SK-N-SH (cell line): ENCODE data around the gene WDR90. TPM values are rescaled to one million over a fixed set of nuclear protein-coding genes. Genes with fewer than 3 reads are reported as not detected.

Source experiments
- CTCF ChIA-PET: fragments of 300-600, 350-600 bp; formaldehyde crosslinking; extraction: SDS; loops from one replicate; lab custom pipeline; 2021; lab: Yijun Ruan, JAX
- POLR2A ChIA-PET: fragments of 350-600 bp; sonication (Branson Sonifier 250); formaldehyde crosslinking; extraction: SDS; loops from one replicate; lab custom pipeline; 2020; ENCODE audit warnings: antibody characterized with exemption, inconsistent platforms; lab: Yijun Ruan, JAX
- DNase-seq: peaks from one replicate; pipeline ENCODE4 v3.0.0; 2012
- H2AFZ ChIP-seq: fragments of 200-600 bp; sonication (generic); 2 replicates; pipeline ENCODE4 v1.8.1; 2016; ENCODE audit warnings: antibody characterized with exemption, mild to moderate bottlenecking, low read depth
- H3F3A ChIP-seq: fragments of 200-600 bp; sonication (generic); replicated peaks from 2 replicates; pipeline ENCODE3; 2016; ENCODE audit warnings: antibody characterized with exemption, mild to moderate bottlenecking; ENCODE audit not compliant: insufficient read depth
- H3K27ac ChIP-seq, 2 experiments: fragments of 200-500 bp in 1 of 2; fragments of 200-600 bp in 1 of 2; sonication (Bioruptor generic) in 1 of 2; sonication (generic), shearing (Covaris generic) in 1 of 2; 2 replicates each; pipeline versions ENCODE4 v1.5.1 to v1.6.1; 2014 to 2016; ENCODE audit warnings: low read depth in 2 of 2, inconsistent platforms in 1 of 2, low read length in 1 of 2, mild to moderate bottlenecking in 1 of 2, mixed read lengths in 1 of 2
- H3K27me3 ChIP-seq: fragments of 200-600 bp; sonication (generic), shearing (Covaris generic); 2 replicates; pipeline ENCODE4 v1.6.1; 2016; ENCODE audit warnings: mixed run types; ENCODE audit not compliant: insufficient read depth
- H3K36me3 ChIP-seq, 2 experiments: fragments of 200-500 bp in 1 of 2; fragments of 200-600 bp in 1 of 2; sonication (Bioruptor generic) in 1 of 2; sonication (generic) in 1 of 2; replicated peaks in 1 of 2; 2 replicates each; pipeline versions ENCODE3 to v1.5.1; 2014 to 2016; ENCODE audit warnings: low read length in 1 of 2, mild to moderate bottlenecking in 1 of 2; ENCODE audit not compliant: insufficient read depth in 2 of 2, control insufficient read depth in 1 of 2
- H3K4me1 ChIP-seq, 2 experiments: fragments of 200-500 bp in 1 of 2; fragments of 200-600 bp in 1 of 2; sonication (Bioruptor generic) in 1 of 2; sonication (generic), shearing (Covaris generic) in 1 of 2; 2 replicates each; pipeline versions ENCODE4 v1.5.1 to v1.6.1; 2014 to 2016; ENCODE audit warnings: low read depth in 1 of 2, low read length in 1 of 2, mixed run types in 1 of 2; ENCODE audit not compliant: insufficient read depth in 2 of 2, control insufficient read depth in 1 of 2
- H3K4me2 ChIP-seq: fragments of 200-600 bp; sonication (generic), shearing (Covaris generic); 2 replicates; pipeline ENCODE4 v1.6.1; 2017; ENCODE audit warnings: mixed run types
- H3K4me3 ChIP-seq, 2 experiments: fragments of 200-500 bp in 1 of 2; fragments of 200-600 bp in 1 of 2; sonication (Bioruptor generic) in 1 of 2; sonication (generic), shearing (Covaris generic) in 1 of 2; 2 replicates each; pipeline versions ENCODE4 v1.5.1 to v1.8.1; 2014 to 2016; ENCODE audit warnings: low read depth in 2 of 2, inconsistent platforms in 1 of 2, low read length in 1 of 2, mild to moderate bottlenecking in 1 of 2, mixed read lengths in 1 of 2, moderate library complexity in 1 of 2
- H3K79me2 ChIP-seq: fragments of 200-600 bp; sonication (generic); 2 replicates; pipeline ENCODE4 v1.8.1; 2017; ENCODE audit warnings: mild to moderate bottlenecking; ENCODE audit not compliant: insufficient read depth
- H3K9ac ChIP-seq: fragments of 200-600 bp; sonication (generic); 2 replicates; pipeline ENCODE4 v1.6.1; 2017; ENCODE audit warnings: mixed run types
- H3K9me2 ChIP-seq: fragments of 200-600 bp; sonication (generic); 2 replicates; pipeline ENCODE4 v1.6.1; 2017; ENCODE audit warnings: mixed run types
- H3K9me3 ChIP-seq: fragments of 200-600 bp; sonication (generic); 2 replicates; pipeline ENCODE4 v1.6.1; 2017; ENCODE audit warnings: mixed run types, mild to moderate bottlenecking, moderate library complexity
- H4K20me1 ChIP-seq: fragments of 200-600 bp; sonication (generic); 2 replicates; pipeline ENCODE4 v1.6.1; 2017; ENCODE audit warnings: mild to moderate bottlenecking, mixed run types; ENCODE audit not compliant: insufficient read depth
- CHD2 ChIP-seq: fragments of 150-350 bp; IDR thresholded peaks from 2 replicates; pipeline ENCODE4 v1.6.1; 2018; ENCODE audit warnings: low read length; ENCODE audit not compliant: partially characterized antibody
- CTCF ChIP-seq: fragments of 200-600 bp; sonication (generic); IDR thresholded peaks from 2 replicates; pipeline ENCODE4 v1.6.1; 2017; ENCODE audit warnings: antibody characterized with exemption, mild to moderate bottlenecking, moderate library complexity
- EZH2phosphoT487 ChIP-seq: fragments of 200-600 bp; sonication (generic); IDR thresholded peaks from 2 replicates; pipeline ENCODE4 v1.6.1; 2017; ENCODE audit warnings: low read depth, mixed run types, mild to moderate bottlenecking, antibody characterized with exemption, moderate library complexity, borderline replicate concordance
- GABPA ChIP-seq: IDR thresholded peaks from 2 replicates; pipeline ENCODE4 v1.4.0; 2012; ENCODE audit warnings: low read depth, mild to moderate bottlenecking
- GATA2 ChIP-seq: sonication (generic); formaldehyde crosslinking; IDR thresholded peaks from 2 replicates; pipeline ENCODE4 v1.5.0; 2020; ENCODE audit warnings: mild to moderate bottlenecking, missing genetic modification reagents
- MAX ChIP-seq: IDR thresholded peaks from 2 replicates; pipeline ENCODE4 v1.4.0; 2012; ENCODE audit warnings: low read depth
- NFIC ChIP-seq: IDR thresholded peaks from 2 replicates; pipeline ENCODE4 v1.4.0; 2012; ENCODE audit warnings: borderline replicate concordance
- NRF1 ChIP-seq: IDR thresholded peaks from 2 replicates; pipeline ENCODE4 v1.6.1; 2012; ENCODE audit warnings: low read depth, mild to moderate bottlenecking, low read length
- PBX3 ChIP-seq: IDR thresholded peaks from 2 replicates; pipeline ENCODE4; 2012
- RAD21 ChIP-seq: IDR thresholded peaks from 2 replicates; pipeline ENCODE4 v1.6.1; 2012; ENCODE audit warnings: mild to moderate bottlenecking, low read length
- RFX5 ChIP-seq: IDR thresholded peaks from 2 replicates; pipeline ENCODE4 v1.6.1; 2012; ENCODE audit warnings: mild to moderate bottlenecking, improper control_type of control experiment, low read length
- RXRA ChIP-seq: IDR thresholded peaks from 2 replicates; pipeline ENCODE4 v1.4.0; 2012; ENCODE audit warnings: low read depth, mild to moderate bottlenecking, borderline replicate concordance
- SMC3 ChIP-seq: IDR thresholded peaks from 2 replicates; pipeline ENCODE4 v1.6.1; 2012; ENCODE audit warnings: low read depth, low read length, improper control_type of control experiment
- TAF1 ChIP-seq: IDR thresholded peaks from 2 replicates; pipeline ENCODE4 v1.6.1; 2012; ENCODE audit warnings: low read depth, mild to moderate bottlenecking, low read length, moderate library complexity, borderline replicate concordance
- TCF12 ChIP-seq: IDR thresholded peaks from 2 replicates; pipeline ENCODE4 v1.4.0; 2012
- WGBS: methylation state at CpG from one replicate; pipeline ENCODE4 v1.1.6; 2017; ENCODE audit warnings: low lambda C conversion rate; 5-methylcytosine and 5-hydroxymethylcytosine counted together
- polyA plus RNA-seq, 3 experiments: library from polyadenylated mRNA; depleted of rRNA; stranded (reverse); fragments of >200 nt; gene quantifications; 2 replicates each; pipeline ENCODE4 v1.2.3, GENCODE V29; 2012

Gene WDR90
- polyA plus RNA-seq, 1 of the 3 experiments (the other 2 are of a cell fraction): 32.0 TPM

- Histone ChIP-seq H4K20me1 (peaks cover 4% of the 10 kb centered on the region; the same call in 1 of the 2 replicates), H3K4me2 (no peak overlapping the region), H3K27me3 (no peaks in the 10 kb centered on the region), H3K9ac (no peak overlapping the region), H3K9me3 (no peaks in the 10 kb centered on the region), H3F3A (peaks cover 13% of the 10 kb centered on the region), H3K4me1 (peaks cover 9 to 43% of the 10 kb centered on the region in 2 experiments; a peak in 3 of 4 replicates), H3K9me2 (no peaks in the 10 kb centered on the region), H2AFZ (no peak overlapping the region), H3K27ac (no peak overlapping the region), H3K4me3 (no peak overlapping the region), H3K36me3 (peaks cover 4 to 25% of the 10 kb centered on the region in 2 experiments), H3K79me2 (peaks cover 24% of the 10 kb centered on the region)
- 95% methylated on average over 19 of the region's 19 CpGs for WGBS
- no peak for DNase-seq
- TF ChIP-seq TAF1 (no peak), CTCF (no peak), MAX (no peak), EZH2phosphoT487 (no peak), NFIC (no peak), RAD21 (no peak), RFX5 (no peak), TCF12 (no peak), GABPA (no peak), SMC3 (no peak), NRF1 (no peak), CHD2 (no peak), RXRA (no peak), GATA2 (CRISPR knock-in tag) (no peak), PBX3 (no peak)
- POLR2A ChIA-PET: interaction anchor here (0.9 kb wide), 1 partner anchor 12 kb away, joined by 3 read pairs; the partner anchor contains the start of gene RHBDL1
- CTCF ChIA-PET: interaction anchor here (1.4 to 5.9 kb wide), 4 partner anchors 12 to 34 kb away, joined by 3 to 38 read pairs (median 8); partner anchors contain the start of genes ANTKMT, RHBDL1 and RHOT2
Observed at GRCh38 chr16:687499-687898, 38.3 kb downstream of the WDR90 start.
